ENCODE results near the gene CEP131.

DNA sequence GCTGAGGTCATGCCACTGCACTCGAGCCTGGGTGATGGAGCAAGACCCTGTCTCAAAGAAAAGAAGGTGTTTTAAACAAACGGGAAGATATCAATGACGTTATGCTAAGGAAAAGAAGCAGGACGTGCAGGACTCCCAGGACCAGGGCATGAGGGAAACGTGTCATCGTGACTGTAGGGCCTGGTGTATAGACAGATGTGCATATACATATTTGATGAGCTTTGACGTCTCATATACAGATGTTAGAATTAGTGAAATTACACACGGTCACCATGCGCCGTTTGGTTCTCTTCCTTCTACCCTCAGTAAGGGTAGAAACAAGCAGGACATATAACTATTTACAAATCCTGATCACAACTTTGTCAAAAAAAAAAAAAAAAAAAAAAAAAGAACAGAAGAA lies 75.1 kb downstream of the CEP131 start:
- no peak for TF ChIP-seq POLR2A (IDR thresholded peaks at IDR 0.05)
- TF ChIP-seq, protein P1, sequence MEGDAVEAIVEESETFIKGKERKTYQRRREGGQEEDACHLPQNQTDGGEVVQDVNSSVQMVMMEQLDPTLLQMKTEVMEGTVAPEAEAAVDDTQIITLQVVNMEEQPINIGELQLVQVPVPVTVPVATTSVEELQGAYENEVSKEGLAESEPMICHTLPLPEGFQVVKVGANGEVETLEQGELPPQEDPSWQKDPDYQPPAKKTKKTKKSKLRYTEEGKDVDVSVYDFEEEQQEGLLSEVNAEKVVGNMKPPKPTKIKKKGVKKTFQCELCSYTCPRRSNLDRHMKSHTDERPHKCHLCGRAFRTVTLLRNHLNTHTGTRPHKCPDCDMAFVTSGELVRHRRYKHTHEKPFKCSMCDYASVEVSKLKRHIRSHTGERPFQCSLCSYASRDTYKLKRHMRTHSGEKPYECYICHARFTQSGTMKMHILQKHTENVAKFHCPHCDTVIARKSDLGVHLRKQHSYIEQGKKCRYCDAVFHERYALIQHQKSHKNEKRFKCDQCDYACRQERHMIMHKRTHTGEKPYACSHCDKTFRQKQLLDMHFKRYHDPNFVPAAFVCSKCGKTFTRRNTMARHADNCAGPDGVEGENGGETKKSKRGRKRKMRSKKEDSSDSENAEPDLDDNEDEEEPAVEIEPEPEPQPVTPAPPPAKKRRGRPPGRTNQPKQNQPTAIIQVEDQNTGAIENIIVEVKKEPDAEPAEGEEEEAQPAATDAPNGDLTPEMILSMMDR (IDR thresholded peaks at IDR 0.05), result no peak

Measured in body of pancreas (tissue), 4 donors.